HUES64 (cell line): ENCODE measurements around the gene PDE4B.
"Not testable (repeated sequence)": the region's sequence is repeated elsewhere in the genome, so short reads cannot be mapped to it uniquely, and the experiment has no call there.

Experiments used
- H3K27ac ChIP-seq: 2 replicates; pipeline ENCODE4 v1.7.0; 2013; ENCODE audit warnings: low read depth, low read length, inconsistent platforms
- H3K27me3 ChIP-seq: 2 replicates; pipeline ENCODE4 v1.6.1; 2013; ENCODE audit warnings: mild to moderate bottlenecking, low read length; ENCODE audit not compliant: insufficient read depth
- H3K36me3 ChIP-seq: 2 replicates; pipeline ENCODE4 v1.6.1; 2013; ENCODE audit warnings: mild to moderate bottlenecking, low read length; ENCODE audit not compliant: insufficient read depth
- H3K4me1 ChIP-seq: 2 replicates; pipeline ENCODE4 v1.6.1; 2013; ENCODE audit warnings: mild to moderate bottlenecking, low read length, moderate library complexity; ENCODE audit not compliant: insufficient read depth
- H3K4me3 ChIP-seq: 2 replicates; pipeline ENCODE4 v1.5.1; 2013; ENCODE audit warnings: mild to moderate bottlenecking, low read length, moderate library complexity
- H3K9ac ChIP-seq: 2 replicates; pipeline ENCODE4 v1.6.1; 2013; ENCODE audit warnings: mild to moderate bottlenecking, low read depth, low read length
- H3K9me3 ChIP-seq: 2 replicates; pipeline ENCODE4 v1.6.1; 2013; ENCODE audit warnings: low read depth, low read length; ENCODE audit not compliant: insufficient read depth
- WGBS: fragments of 150-250, 120-280 bp; methylation state at CpG from one replicate; pipeline ENCODE4 v1.1.7; 2013; ENCODE audit warnings: missing lambda C conversion rate; 5-methylcytosine and 5-hydroxymethylcytosine counted together

PDE4B gene

DNA sequence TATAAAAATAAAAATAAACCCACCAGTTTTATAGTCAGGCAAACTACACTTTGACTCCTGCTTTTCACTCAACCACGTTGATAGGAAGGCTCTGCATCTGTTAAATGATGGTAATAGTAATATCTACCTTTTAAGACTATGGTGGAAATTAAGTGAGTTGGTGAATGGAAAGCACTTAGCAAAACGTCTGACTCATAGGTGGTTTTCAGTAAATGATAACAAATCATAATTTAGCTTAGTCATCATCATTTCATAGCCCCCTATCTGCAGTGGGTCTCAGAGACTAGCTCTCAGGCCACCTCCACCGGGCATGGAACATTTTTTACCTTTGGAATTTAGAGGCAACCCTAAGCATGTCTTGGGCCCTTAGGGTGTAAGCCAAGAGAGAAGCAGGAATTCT, 160.0 kb downstream of the PDE4B start:
- WGBS, result 86% methylated on average over 2 of the region's 3 CpGs
- no peak overlapping the region for H3K27ac ChIP-seq
- H3K4me1 ChIP-seq, result no peaks in the 10 kb centered on the region
- H3K36me3 ChIP-seq, result no peaks in the 10 kb centered on the region
- no peak overlapping the region for H3K9ac ChIP-seq
- H3K9me3 ChIP-seq, result no peaks in the 10 kb centered on the region
- H3K27me3 ChIP-seq, result no peaks in the 10 kb centered on the region
- no peak overlapping the region for H3K4me3 ChIP-seq

DNA sequence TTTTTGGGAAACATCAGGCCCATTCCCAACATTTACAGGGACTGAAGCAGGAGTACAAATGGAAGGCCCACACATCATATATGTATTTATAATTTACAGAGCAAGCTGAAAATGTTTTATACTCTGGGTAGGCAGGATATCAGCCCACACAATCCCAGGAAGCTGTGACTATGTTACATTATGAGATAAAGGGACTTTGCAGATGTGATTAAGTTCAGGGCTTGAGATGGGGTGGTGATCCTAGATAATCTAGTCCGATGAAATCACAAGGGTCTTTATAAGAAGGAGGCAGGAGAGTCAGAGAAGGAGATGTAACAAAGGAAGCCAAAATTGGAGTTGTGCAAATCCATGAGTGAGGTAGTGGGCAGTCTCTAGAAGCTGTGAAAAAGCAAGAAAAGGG, 160.5 kb downstream of the PDE4B start:
- Histone ChIP-seq H3K36me3 (no peaks in the 10 kb centered on the region), H3K4me3 (no peak overlapping the region)
- WGBS, result 97% methylated on average over 1 of the region's 1 CpG

GRCh38 chr1:65955071-65955470, 162.4 kb downstream of the PDE4B start:
- no peaks in the 10 kb centered on the region for H3K4me1 ChIP-seq
- no peaks in the 10 kb centered on the region for H3K36me3 ChIP-seq
- WGBS, result 86% methylated on average over 3 of the region's 3 CpGs
- H3K9ac ChIP-seq, result no peak overlapping the region
- H3K9me3 ChIP-seq, result no peaks in the 10 kb centered on the region
- H3K27ac ChIP-seq, result no peak overlapping the region
- H3K27me3 ChIP-seq, result no peaks in the 10 kb centered on the region
- H3K4me3 ChIP-seq, result no peak overlapping the region

More for the DNA sequence above, 160.5 kb downstream of the PDE4B start:
- no peaks in the 10 kb centered on the region for H3K9me3 ChIP-seq
- no peak overlapping the region for H3K9ac ChIP-seq
- H3K27ac ChIP-seq, result no peak overlapping the region
- no peaks in the 10 kb centered on the region for H3K27me3 ChIP-seq
- no peaks in the 10 kb centered on the region for H3K4me1 ChIP-seq

GRCh38 chr1:65955503-65955902, 162.8 kb downstream of the PDE4B start:
- 92% methylated on average over 6 of the region's 6 CpGs for WGBS
- H3K9ac ChIP-seq, result no peak overlapping the region
- no peaks in the 10 kb centered on the region for H3K9me3 ChIP-seq
- no peaks in the 10 kb centered on the region for H3K4me1 ChIP-seq
- no peaks in the 10 kb centered on the region for H3K36me3 ChIP-seq
- H3K27ac ChIP-seq, result no peak overlapping the region
- no peaks in the 10 kb centered on the region for H3K27me3 ChIP-seq
- no peak overlapping the region for H3K4me3 ChIP-seq

DNA sequence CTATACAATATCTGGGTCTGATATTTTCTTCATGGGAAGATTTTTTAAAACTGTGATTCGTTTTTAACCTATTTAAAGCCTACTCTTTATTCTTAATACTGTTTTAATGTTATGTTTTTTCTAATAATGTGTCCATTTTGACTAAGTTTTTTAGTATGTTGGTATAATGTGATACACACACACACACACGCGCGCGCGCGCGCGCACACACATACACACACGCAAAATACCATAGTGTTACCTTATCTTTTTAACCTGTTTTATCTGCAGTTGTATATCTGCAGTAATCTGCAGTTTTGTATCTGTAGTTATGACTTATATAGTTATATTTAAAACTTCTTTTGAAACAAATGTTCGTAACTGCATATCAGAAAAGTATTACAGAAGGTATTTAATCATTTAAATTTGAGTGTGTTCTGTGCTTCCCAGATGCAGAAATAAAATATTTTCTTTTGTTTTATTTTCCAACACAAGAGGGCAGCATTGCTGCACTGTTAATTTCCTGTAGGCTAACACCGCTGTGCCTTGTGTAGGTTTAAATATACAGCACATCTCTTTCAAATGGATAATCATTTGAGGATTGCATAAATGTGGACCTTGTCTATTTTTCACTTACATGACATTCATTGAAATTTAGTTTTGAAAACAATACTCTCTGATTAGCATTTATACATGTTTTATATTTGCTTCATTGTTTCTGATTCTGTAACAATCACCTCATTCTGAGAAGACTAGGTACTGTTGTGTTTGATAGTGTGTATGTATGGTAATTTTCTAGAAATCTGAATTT, 166.1 kb downstream of the PDE4B start:
- H3K4me3 ChIP-seq, result no peak overlapping the region
- H3K9me3 ChIP-seq, result no peaks in the 10 kb centered on the region
- WGBS, result 0% methylated on average over 1 of the region's 12 CpGs

DNA sequence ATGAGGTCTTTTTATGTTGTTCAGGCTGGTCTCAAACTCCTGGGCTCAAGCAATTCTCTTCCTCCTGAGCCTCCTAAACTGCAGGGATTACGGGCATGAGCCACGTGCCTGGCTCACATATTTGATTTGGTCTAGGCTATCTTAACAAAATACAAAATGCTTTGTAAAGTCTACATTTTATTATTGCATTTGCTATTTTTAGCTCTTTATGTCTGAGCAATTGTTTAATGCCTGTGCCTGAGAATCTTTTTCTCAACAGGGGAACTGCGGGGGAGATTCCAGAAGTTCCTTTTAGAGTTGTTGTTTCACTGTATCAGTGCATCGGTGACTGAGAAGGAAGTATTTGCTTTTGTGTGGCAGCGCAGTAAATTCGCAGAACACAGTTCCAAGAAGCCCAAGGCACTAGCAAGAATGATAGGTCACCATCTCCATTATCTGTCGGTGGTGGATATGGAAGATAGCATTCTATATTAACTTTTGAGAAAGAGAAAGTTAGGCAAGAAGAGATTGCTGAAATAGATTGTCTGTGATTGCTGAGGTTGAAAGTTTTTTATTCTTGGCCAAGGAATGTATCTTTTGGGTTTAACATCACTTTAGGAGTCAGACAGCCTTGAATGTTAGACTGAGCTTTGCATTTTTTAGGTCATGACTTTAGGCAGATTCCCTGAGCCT, 167.3 kb downstream of the PDE4B start:
- Histone ChIP-seq H3K9me3 (no peaks in the 10 kb centered on the region), H3K27ac (no peak overlapping the region), H3K9ac (no peak overlapping the region), H3K4me1 (no peaks in the 10 kb centered on the region), H3K27me3 (no peaks in the 10 kb centered on the region), H3K36me3 (no peaks in the 10 kb centered on the region), H3K4me3 (no peak overlapping the region)
- 96% methylated on average over 7 of the region's 7 CpGs for WGBS

More for the DNA sequence above, 166.1 kb downstream of the PDE4B start:
- H3K36me3 ChIP-seq, result no peaks in the 10 kb centered on the region
- no peak overlapping the region for H3K9ac ChIP-seq
- no peaks in the 10 kb centered on the region for H3K4me1 ChIP-seq
- H3K27ac ChIP-seq, result no peak overlapping the region
- no peaks in the 10 kb centered on the region for H3K27me3 ChIP-seq

DNA sequence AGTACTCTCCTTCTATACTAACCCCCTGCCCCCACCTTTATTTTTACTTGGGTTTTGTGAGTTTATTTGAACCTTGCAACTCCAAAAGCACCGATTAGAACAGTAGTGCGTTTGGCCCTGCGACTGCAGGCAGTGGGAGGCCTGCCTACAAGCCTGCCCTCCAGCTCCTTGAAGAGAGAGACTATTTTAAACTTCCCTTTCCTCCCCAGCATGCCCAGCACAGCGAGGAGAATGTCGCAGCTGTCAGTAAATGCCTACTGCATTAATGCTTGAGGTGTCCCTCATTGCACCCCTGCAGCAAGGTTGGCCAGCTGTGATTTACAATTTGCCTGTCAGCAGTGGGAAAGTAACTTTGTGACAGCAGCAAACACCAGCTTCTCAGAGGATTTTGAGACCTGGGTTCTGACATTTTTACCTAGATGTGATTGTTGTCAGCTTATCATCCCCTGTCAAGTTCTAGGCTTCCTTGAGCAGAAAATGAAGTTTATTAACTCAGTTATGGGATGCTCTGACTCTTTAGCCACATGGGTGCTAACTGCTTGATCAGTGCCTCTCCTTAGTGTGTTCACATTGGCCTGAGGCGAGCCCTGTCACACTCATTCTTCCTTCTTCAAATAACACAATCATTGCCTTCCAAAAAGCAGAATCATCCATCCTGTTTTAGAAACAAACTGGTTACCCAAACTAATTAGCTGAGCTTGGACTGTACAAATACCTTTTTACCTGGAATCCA, 170.6 kb downstream of the PDE4B start:
- Histone ChIP-seq H3K36me3 (no peaks in the 10 kb centered on the region), H3K4me3 (no peak overlapping the region), H3K27ac (no peak overlapping the region), H3K9me3 (no peaks in the 10 kb centered on the region), H3K4me1 (no peaks in the 10 kb centered on the region), H3K9ac (no peak overlapping the region), H3K27me3 (no peaks in the 10 kb centered on the region)
- 87% methylated on average over 6 of the region's 6 CpGs for WGBS

DNA sequence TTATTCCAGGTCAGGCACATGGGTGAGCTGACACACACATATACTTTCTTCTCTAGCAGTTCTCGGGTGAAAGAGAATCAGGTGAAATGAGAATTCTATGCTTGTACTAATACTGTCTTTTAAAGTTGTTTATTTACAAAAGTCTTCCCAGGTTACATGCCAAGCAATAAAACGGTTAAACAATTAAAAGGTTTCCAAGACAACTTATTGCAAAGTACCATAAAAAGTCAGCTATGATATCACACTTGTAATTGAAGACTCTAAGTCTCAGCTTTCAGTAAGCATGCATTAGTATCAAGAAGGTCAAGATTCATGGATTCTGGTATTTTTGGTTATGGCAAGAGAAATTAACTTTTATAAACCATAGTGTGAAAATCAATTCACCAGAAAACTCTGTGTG, 171.4 kb downstream of the PDE4B start:
- Histone ChIP-seq H3K27me3 (no peaks in the 10 kb centered on the region), H3K4me3 (no peak overlapping the region), H3K36me3 (no peaks in the 10 kb centered on the region), H3K4me1 (no peaks in the 10 kb centered on the region), H3K27ac (no peak overlapping the region), H3K9ac (no peak overlapping the region), H3K9me3 (no peaks in the 10 kb centered on the region)
- WGBS, result 98% methylated on average over 2 of the region's 2 CpGs

GRCh38 chr1:65965112-65965996, 172.7 kb downstream of the PDE4B start:
- H3K9ac ChIP-seq, result no peak overlapping the region
- H3K36me3 ChIP-seq, result no peaks in the 10 kb centered on the region
- no peak overlapping the region for H3K4me3 ChIP-seq
- no peaks in the 10 kb centered on the region for H3K27me3 ChIP-seq
- H3K9me3 ChIP-seq, result no peaks in the 10 kb centered on the region
- no peaks in the 10 kb centered on the region for H3K4me1 ChIP-seq
- 95% methylated on average over 5 of the region's 6 CpGs for WGBS
- no peak overlapping the region for H3K27ac ChIP-seq

DNA sequence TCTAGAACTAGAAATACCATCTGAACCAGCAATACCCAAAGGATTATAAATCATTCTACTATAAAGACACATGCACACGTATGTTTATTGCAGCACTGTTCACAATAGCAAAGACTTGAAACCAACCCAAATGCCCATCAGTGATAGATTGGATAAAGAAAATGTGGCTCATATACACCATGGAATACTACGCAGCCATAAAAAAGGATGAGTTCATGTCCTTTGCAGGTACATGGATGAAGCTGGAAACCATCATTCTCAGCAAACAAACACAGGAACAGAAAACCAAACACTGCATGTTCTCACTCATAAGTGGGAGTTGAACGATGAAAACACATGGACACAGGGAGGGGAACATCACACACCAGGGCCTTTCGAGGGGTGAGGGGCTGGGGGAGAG, 174.8 kb downstream of the PDE4B start:
- H3K27me3 ChIP-seq, H3K9ac ChIP-seq, H3K36me3 ChIP-seq, H3K27ac ChIP-seq, H3K9me3 ChIP-seq, H3K4me1 ChIP-seq, H3K4me3 ChIP-seq: not testable (repeated sequence)
- WGBS, result 97% methylated on average over 2 of the region's 4 CpGs
